K562 (cell line): ENCODE results near the gene WDR93.

ENCODE experiments used
- E2F8 ChIP-seq: fragments of 450-650 bp; IDR thresholded peaks from 2 replicates; pipeline ENCODE4 v1.7.1; 2018; ENCODE audit warnings: mild to moderate bottlenecking, low read depth; ENCODE audit not compliant: partially characterized antibody
- TAF1 ChIP-seq: IDR thresholded peaks from 2 replicates; pipeline ENCODE4 v1.6.1; 2011; ENCODE audit warnings: mild to moderate bottlenecking, low read length, moderate library complexity; ENCODE audit not compliant: insufficient read depth, control insufficient read depth, severe bottlenecking; ENCODE audit errors: extremely low read depth
- ZNF583 ChIP-seq: fragments of 250-450 bp; sonication (Bioruptor Pico); IDR thresholded peaks from 2 replicates; pipeline ENCODE4 v1.4.0; 2020

GRCh38 chr15:89674526-89674925 lies 16.1 kb upstream of the WDR93 start:
- TF ChIP-seq E2F8 (no peak), ZNF583 (CRISPR knock-in tag) (no peak), TAF1 (no peak)
